Measurements from ENCODE around the gene GJB3. TPM values are rescaled to one million over a fixed set of nuclear protein-coding genes. Genes with fewer than 3 reads are reported as not detected.

Gene GJB3
- total RNA-seq, 1 donor from 2014 or later = 9.6 TPM

DNA sequence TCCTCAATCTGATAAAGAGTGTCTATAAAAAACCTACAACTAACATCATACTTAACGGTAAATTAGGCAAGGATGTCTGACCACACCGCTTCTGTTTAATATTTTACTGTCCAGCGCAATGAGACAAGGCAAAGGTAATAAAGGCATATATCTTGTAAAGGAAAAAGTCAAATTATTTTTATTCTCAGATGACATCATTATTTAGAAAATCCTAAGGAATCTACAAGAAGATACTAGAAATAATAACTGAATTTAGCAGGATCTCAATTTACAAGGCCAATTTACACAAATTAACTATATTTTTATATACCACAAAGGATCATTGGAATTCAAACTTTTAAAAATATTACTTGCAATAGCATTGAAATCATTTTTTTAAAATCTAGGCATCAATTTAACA is 41.2 kb downstream of the GJB3 start:
- peaks cover 23% of the 10 kb centered on the region for H3K4me1 Mint-ChIP-seq (ENCODE audit: unreplicated experiment)
- peaks cover 2% of the 10 kb centered on the region for H3K27me3 Mint-ChIP-seq (ENCODE audit: unreplicated experiment)
- no peak for DNase-seq (ENCODE audit: low spot score)
- H3K9me3 Mint-ChIP-seq (ENCODE audit: unreplicated experiment) = no peaks in the 10 kb centered on the region
- no peaks in the 10 kb centered on the region for H3K36me3 Mint-ChIP-seq (ENCODE audit: low read depth, unreplicated experiment)
- TF ChIP-seq, protein P1, sequence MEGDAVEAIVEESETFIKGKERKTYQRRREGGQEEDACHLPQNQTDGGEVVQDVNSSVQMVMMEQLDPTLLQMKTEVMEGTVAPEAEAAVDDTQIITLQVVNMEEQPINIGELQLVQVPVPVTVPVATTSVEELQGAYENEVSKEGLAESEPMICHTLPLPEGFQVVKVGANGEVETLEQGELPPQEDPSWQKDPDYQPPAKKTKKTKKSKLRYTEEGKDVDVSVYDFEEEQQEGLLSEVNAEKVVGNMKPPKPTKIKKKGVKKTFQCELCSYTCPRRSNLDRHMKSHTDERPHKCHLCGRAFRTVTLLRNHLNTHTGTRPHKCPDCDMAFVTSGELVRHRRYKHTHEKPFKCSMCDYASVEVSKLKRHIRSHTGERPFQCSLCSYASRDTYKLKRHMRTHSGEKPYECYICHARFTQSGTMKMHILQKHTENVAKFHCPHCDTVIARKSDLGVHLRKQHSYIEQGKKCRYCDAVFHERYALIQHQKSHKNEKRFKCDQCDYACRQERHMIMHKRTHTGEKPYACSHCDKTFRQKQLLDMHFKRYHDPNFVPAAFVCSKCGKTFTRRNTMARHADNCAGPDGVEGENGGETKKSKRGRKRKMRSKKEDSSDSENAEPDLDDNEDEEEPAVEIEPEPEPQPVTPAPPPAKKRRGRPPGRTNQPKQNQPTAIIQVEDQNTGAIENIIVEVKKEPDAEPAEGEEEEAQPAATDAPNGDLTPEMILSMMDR (IDR thresholded peaks at IDR 0.05; ENCODE audit: unreplicated experiment) = no peak
- no peak overlapping the region for H3K27ac Mint-ChIP-seq (ENCODE audit: unreplicated experiment)
- no peak overlapping the region for H3K4me3 Mint-ChIP-seq (ENCODE audit: unreplicated experiment)

DNA sequence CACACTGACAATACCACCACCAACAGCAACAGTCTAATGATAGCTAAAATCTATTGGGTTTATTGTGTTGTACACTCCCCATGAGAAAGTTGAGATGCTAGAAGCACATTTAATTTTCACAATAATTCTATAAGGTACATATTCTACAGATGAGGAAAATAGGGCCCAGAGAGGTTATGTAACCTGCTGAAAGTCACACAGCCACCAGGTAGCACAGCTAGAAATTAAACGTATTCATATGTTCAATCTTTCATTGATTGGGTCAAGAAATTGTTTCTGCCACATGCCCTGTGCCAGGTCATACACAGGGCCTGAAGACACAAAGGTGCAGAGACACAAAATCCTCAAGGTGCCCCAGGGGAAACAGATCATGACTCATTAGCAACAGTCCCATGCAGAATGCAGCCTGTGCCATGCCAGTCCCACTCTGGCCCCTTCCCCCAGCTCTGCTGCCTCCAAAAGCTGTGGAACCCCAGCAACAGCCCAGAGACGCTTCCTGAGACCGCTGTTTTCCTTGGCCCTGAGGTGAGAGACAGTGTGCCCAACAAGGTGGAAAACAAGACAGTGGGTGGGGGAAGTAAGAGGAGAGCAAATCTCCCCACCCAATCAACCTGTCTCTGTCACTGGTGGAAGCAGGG is 43.9 kb downstream of the GJB3 start:
- TF ChIP-seq, protein P1 (IDR thresholded peaks at IDR 0.05; ENCODE audit: unreplicated experiment) = no peak
- Mint-ChIP-seq H3K4me3 (ENCODE audit: unreplicated experiment) (peak overlapping the region; percentile 14), H3K9me3 (ENCODE audit: unreplicated experiment) (no peaks in the 10 kb centered on the region), H3K27me3 (ENCODE audit: unreplicated experiment) (peaks cover 2% of the 10 kb centered on the region), H3K36me3 (ENCODE audit: low read depth, unreplicated experiment) (no peaks in the 10 kb centered on the region), H3K4me1 (ENCODE audit: unreplicated experiment) (peaks cover 48% of the 10 kb centered on the region), H3K27ac (ENCODE audit: unreplicated experiment) (peak overlapping the region; percentile 92)
- no peak for DNase-seq (ENCODE audit: low spot score)

DNA sequence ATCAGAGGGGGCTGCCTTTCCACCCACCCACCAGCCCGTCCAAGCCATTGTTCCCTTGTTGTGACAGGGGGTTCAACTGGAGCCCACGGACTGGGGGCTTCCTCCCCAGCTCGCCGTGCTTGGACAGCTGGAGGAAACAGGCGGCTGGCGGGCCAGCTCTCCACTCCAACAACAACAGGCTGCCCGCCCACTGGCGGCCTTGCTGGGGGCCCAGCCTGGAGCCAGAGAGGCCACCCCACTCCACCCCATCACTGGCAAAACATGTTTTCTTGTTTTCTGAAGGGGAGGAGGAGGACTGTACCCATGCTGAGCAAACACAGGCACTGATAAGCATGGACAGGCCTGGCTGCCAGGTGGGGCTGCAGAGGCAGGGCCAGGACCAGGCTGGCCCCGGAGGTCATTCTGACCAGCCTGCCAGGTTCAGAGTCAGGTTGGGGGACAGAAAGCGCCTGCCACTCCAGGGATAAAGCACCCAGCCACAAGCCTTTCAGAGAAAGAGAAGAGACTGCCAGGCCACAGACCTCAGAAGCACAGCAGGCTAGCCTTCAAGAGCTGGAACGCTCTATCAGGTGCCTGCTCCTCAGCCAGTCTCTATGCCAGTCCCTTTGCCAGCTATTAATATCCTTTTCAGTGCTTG is 44.6 kb downstream of the GJB3 start:
- H3K36me3 Mint-ChIP-seq (ENCODE audit: low read depth, unreplicated experiment) = no peaks in the 10 kb centered on the region
- peak; percentile 51 for DNase-seq (ENCODE audit: low spot score)
- peaks cover 2% of the 10 kb centered on the region for H3K27me3 Mint-ChIP-seq (ENCODE audit: unreplicated experiment)
- peak overlapping the region; percentile 92 for H3K27ac Mint-ChIP-seq (ENCODE audit: unreplicated experiment)
- peaks cover 49% of the 10 kb centered on the region for H3K4me1 Mint-ChIP-seq (ENCODE audit: unreplicated experiment)
- TF ChIP-seq, protein P1 (IDR thresholded peaks at IDR 0.05; ENCODE audit: unreplicated experiment) = no peak
- H3K9me3 Mint-ChIP-seq (ENCODE audit: unreplicated experiment) = no peaks in the 10 kb centered on the region
- H3K4me3 Mint-ChIP-seq (ENCODE audit: unreplicated experiment) = no peak overlapping the region

DNA sequence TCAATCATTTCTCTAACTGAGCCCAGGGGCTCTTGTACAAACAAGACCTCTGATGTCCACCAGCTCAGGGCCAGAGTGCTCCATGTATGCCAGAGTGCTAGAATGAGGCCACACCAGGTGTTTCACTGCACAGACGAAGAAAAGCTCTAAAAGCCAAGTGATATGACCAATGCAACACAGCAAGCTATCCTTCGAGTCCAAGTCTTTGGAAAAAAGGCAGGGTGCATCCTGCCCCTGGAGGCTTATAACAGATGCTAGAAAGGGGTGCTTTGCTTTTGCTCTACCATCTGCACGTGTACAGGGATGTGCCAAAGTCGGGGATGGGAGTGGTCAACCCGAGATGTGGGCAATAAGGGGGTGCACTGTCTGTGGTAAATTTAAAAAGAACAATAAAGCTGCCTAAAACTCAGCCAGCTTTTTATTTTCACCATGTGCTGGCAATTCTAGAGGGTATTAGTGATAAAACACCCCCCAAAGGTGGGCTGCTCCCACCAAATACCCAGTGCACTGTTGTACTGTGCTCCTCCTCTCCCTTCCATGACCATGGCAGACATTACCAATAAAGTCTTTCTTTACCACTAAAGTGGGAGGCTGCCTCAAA is 46.4 kb downstream of the GJB3 start:
- Mint-ChIP-seq H3K4me1 (ENCODE audit: unreplicated experiment) (peaks cover 64% of the 10 kb centered on the region), H3K27me3 (ENCODE audit: unreplicated experiment) (peaks cover 5% of the 10 kb centered on the region), H3K9me3 (ENCODE audit: unreplicated experiment) (no peaks in the 10 kb centered on the region), H3K36me3 (ENCODE audit: low read depth, unreplicated experiment) (no peaks in the 10 kb centered on the region), H3K4me3 (ENCODE audit: unreplicated experiment) (peak overlapping the region; percentile 5), H3K27ac (ENCODE audit: unreplicated experiment) (no peak overlapping the region)
- TF ChIP-seq, protein P1 (IDR thresholded peaks at IDR 0.05; ENCODE audit: unreplicated experiment) = no peak
- DNase-seq (ENCODE audit: low spot score) = no peak

DNA sequence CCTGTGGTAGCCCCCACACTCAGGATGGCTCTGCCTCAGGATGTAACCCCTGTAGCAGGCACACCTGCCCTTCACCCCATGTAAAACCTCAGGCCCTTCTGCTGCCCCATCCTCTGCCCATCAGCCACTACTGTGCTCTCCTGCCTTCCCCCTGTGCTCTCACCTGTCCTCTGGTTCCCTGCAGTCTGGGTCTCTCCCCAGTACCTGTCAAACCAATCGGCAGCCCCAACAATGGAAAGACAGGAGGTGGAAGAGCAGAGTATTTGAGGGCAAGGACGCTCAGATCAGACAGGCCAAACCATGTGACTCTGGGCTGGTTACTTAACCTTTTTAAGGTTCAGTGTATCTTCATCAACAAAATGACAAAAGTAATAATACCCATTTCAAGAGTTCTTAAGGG is 47.6 kb downstream of the GJB3 start:
- no peaks in the 10 kb centered on the region for H3K9me3 Mint-ChIP-seq (ENCODE audit: unreplicated experiment)
- TF ChIP-seq, protein P1 (IDR thresholded peaks at IDR 0.05; ENCODE audit: unreplicated experiment) = no peak
- H3K36me3 Mint-ChIP-seq (ENCODE audit: low read depth, unreplicated experiment) = no peaks in the 10 kb centered on the region
- peak overlapping the region; percentile 57 for H3K27ac Mint-ChIP-seq (ENCODE audit: unreplicated experiment)
- peaks cover 5% of the 10 kb centered on the region for H3K27me3 Mint-ChIP-seq (ENCODE audit: unreplicated experiment)
- H3K4me3 Mint-ChIP-seq (ENCODE audit: unreplicated experiment) = no peak overlapping the region
- DNase-seq (ENCODE audit: low spot score) = no peak
- H3K4me1 Mint-ChIP-seq (ENCODE audit: unreplicated experiment) = peaks cover 71% of the 10 kb centered on the region
